Caco-2 (cell line): Measurements from ENCODE around the gene SVIL. TPM values are rescaled to one million over a fixed set of nuclear protein-coding genes. Genes with fewer than 3 reads are reported as not detected.
"Not testable (repeated sequence)": the region's sequence is repeated elsewhere in the genome, so short reads cannot be mapped to it uniquely, and the experiment has no call there.

Experiments used
- BruUV-seq: library from RNA; stranded (reverse); fragments of 400-500 nt; replicated peaks from 2 replicates; lab custom pipeline; 2021; lab: Mats Ljungman, UMichigan
- CTCF ChIA-PET: fragments of 300-600 bp; sonication (Branson Sonifier 250); formaldehyde crosslinking; loops from one replicate; lab custom pipeline; 2022; ENCODE audit warnings: antibody characterized with exemption; lab: Charles Lee
- POLR2A ChIA-PET: fragments of 300-600 bp; sonication (Branson Sonifier 250); formaldehyde crosslinking; loops from one replicate; lab custom pipeline; 2022; ENCODE audit warnings: antibody characterized with exemption; lab: Charles Lee
- DNase-seq, 2 experiments: peaks; one replicate each; pipeline versions ENCODE4 v3.0.0 to v3.0.0-alpha.2; 2020 to 2022
- H3K27me3 ChIP-seq: replicated peaks from 2 replicates; pipeline ENCODE4 v1.6.0; 2011; ENCODE audit warnings: low read length; ENCODE audit not compliant: control insufficient read depth, insufficient read depth
- H3K36me3 ChIP-seq: 2 replicates; pipeline ENCODE4 v1.5.1; 2011; ENCODE audit warnings: low read length; ENCODE audit not compliant: control insufficient read depth, insufficient read depth
- H3K4me1 ChIP-seq: fragments of 250-450 bp; sonication (Bioruptor Pico); 2 replicates; pipeline ENCODE4 v1.5.1; 2020; ENCODE audit warnings: mild to moderate bottlenecking
- H3K4me3 ChIP-seq: 2 replicates; pipeline ENCODE4 v1.5.1; 2011; ENCODE audit warnings: low read depth, mild to moderate bottlenecking, control low read depth, low read length
- H3K9me3 ChIP-seq: fragments of 250-450 bp; sonication (Bioruptor Pico); 2 replicates; pipeline ENCODE4 v1.5.1; 2020; ENCODE audit warnings: mild to moderate bottlenecking, moderate library complexity
- H3K27ac Mint-ChIP-seq: one replicate; pipeline ENCODE4 v1.8.0; 2022; ENCODE audit warnings: mixed read lengths; ENCODE audit not compliant: unreplicated experiment
- H3K27me3 Mint-ChIP-seq: one replicate; pipeline ENCODE4 v1.8.0; 2022; ENCODE audit warnings: mixed read lengths; ENCODE audit not compliant: insufficient read depth, unreplicated experiment
- H3K36me3 Mint-ChIP-seq: one replicate; pipeline ENCODE4 v1.8.0; 2022; ENCODE audit warnings: mild to moderate bottlenecking, mixed read lengths; ENCODE audit not compliant: insufficient read depth, unreplicated experiment
- H3K4me1 Mint-ChIP-seq: one replicate; pipeline ENCODE4 v1.8.0; 2022; ENCODE audit warnings: low read depth, mixed read lengths; ENCODE audit not compliant: unreplicated experiment
- H3K4me3 Mint-ChIP-seq: one replicate; pipeline ENCODE4 v1.8.0; 2022; ENCODE audit warnings: mild to moderate bottlenecking, moderate library complexity, mixed read lengths; ENCODE audit not compliant: unreplicated experiment
- H3K9me3 Mint-ChIP-seq: one replicate; pipeline ENCODE4 v1.8.0; 2022; ENCODE audit warnings: mixed read lengths; ENCODE audit not compliant: unreplicated experiment
- intact Hi-C: fragments of 100-400 bp; cut with micrococcal nuclease; formaldehyde crosslinking; loops from one replicate; pipeline ENCODE4 v1.10.0; 2022; ENCODE audit not compliant: unreplicated experiment
- total RNA-seq: library from RNA; stranded (reverse); gene quantifications from 2 replicates; pipeline ENCODE4 v1.2.3, GENCODE V29; 2022
- TF ChIP-seq, protein P1 (sequence below), 2 experiments: fragments of 200-600 bp in 1 of 2; IDR thresholded peaks; 1 replicate in 1 of 2; 2 replicates in 1 of 2; pipeline versions ENCODE4 v1.5.1 to v1.8.0; 2011 to 2022; ENCODE audit warnings: antibody characterized with exemption in 1 of 2, control low read depth in 1 of 2, inconsistent platforms in 1 of 2, low read depth in 1 of 2, low read length in 1 of 2, mild to moderate bottlenecking in 1 of 2, moderate library complexity in 1 of 2; ENCODE audit not compliant: insufficient read depth in 1 of 2, severe bottlenecking in 1 of 2, unreplicated experiment in 1 of 2

SVIL gene
- total RNA-seq, 1 experiment from 2014 or later = 54.4 TPM

DNA sequence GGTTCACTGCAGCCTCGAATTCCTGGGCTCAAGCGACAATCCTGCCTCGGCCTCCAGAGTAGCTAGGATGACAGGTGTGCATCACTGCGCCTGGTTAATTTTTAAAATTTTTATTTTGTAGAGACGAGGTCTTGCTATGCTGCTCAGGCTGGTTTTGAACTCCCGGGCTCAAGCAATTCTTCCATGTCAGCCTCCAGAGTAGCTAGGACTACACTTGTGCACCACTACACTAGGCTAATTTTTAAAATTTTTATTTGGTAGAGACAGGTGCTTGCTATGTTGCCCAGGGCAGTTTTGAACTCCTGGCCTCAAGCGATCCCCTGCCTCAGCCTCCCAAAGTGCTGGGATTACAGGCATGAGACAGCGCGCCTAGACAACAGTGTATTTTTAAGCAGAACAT is 120.5 kb downstream of the SVIL start:
- TF ChIP-seq, protein P1, sequence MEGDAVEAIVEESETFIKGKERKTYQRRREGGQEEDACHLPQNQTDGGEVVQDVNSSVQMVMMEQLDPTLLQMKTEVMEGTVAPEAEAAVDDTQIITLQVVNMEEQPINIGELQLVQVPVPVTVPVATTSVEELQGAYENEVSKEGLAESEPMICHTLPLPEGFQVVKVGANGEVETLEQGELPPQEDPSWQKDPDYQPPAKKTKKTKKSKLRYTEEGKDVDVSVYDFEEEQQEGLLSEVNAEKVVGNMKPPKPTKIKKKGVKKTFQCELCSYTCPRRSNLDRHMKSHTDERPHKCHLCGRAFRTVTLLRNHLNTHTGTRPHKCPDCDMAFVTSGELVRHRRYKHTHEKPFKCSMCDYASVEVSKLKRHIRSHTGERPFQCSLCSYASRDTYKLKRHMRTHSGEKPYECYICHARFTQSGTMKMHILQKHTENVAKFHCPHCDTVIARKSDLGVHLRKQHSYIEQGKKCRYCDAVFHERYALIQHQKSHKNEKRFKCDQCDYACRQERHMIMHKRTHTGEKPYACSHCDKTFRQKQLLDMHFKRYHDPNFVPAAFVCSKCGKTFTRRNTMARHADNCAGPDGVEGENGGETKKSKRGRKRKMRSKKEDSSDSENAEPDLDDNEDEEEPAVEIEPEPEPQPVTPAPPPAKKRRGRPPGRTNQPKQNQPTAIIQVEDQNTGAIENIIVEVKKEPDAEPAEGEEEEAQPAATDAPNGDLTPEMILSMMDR (IDR thresholded peaks at IDR 0.05; ENCODE audit: insufficient read depth in 1 of 2, low read depth in 1 of 2, low read length in 1 of 2, severe bottlenecking in 1 of 2, unreplicated experiment in 1 of 2) = no peak
- H3K9me3 Mint-ChIP-seq = no peaks in the 10 kb centered on the region
- Histone ChIP-seq H3K36me3 (no peaks in the 10 kb centered on the region), H3K9me3 (no peaks in the 10 kb centered on the region), H3K4me1 (0 out of 2 replicates have a peak, but pooled peaks cover 5% of the 10 kb centered on the region), H3K27me3 (no peaks in the 10 kb centered on the region), H3K4me3 (no peak overlapping the region)
- no peak overlapping the region for H3K4me3 Mint-ChIP-seq
- no TSS peak for BruUV-seq
- no peaks in the 10 kb centered on the region for H3K27me3 Mint-ChIP-seq
- DNase-seq = no peak
- POLR2A ChIA-PET = no interaction called here
- intact Hi-C loops = no loop called here
- peaks cover 7% of the 10 kb centered on the region for H3K4me1 Mint-ChIP-seq
- CTCF ChIA-PET = interaction anchor here (1.7 to 2.4 kb wide), 2 partner anchors 9 to 21 kb away, joined by 9 to 18 read pairs; no protein-coding TSS in a partner anchor
- H3K36me3 Mint-ChIP-seq = peaks cover 39% of the 10 kb centered on the region
- H3K27ac Mint-ChIP-seq = no peak overlapping the region

DNA sequence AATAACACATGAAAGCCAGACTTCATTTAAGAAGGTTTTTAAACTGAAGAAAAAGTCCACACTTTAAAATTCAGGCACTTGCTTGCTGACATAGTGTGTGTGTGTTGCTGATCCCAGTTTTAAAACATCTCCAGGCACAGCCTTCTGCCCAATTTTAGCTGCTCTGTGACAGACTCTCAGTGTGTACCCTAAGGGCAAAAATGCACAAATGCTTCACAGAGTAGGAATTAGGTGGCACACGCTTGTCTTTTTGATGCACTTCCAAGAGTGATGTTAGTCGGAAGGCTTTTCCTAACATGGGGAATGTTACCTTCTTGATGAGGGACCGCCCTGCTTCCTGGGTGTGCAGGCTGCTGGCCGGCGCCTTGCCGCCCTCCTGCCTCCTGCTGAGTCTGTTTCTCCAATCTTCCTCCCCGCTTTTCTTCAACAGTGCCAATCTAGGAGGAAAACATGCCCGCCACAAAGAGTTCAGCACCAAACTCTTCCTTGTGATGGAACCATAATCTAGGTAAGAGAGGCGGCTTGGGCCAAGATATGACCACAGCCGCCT is 122.3 kb downstream of the SVIL start:
- Histone ChIP-seq H3K4me3 (no peak overlapping the region), H3K36me3 (no peaks in the 10 kb centered on the region), H3K9me3 (no peaks in the 10 kb centered on the region), H3K4me1 (0 out of 2 replicates have a peak, but pooled peaks cover 5% of the 10 kb centered on the region), H3K27me3 (no peaks in the 10 kb centered on the region)
- ChIA-PET POLR2A (no interaction called here), CTCF (interaction anchor here (1.0 to 2.4 kb wide), 6 partner anchors 10 to 346 kb away, joined by 3 to 18 read pairs (median 6); no protein-coding TSS in a partner anchor)
- BruUV-seq = no TSS peak
- peaks cover 28% of the 10 kb centered on the region for H3K36me3 Mint-ChIP-seq
- H3K4me1 Mint-ChIP-seq = peaks cover 13% of the 10 kb centered on the region
- H3K4me3 Mint-ChIP-seq = no peak overlapping the region
- intact Hi-C loops = no loop called here
- H3K27me3 Mint-ChIP-seq = no peaks in the 10 kb centered on the region
- H3K9me3 Mint-ChIP-seq = no peaks in the 10 kb centered on the region
- no peak overlapping the region for H3K27ac Mint-ChIP-seq
- DNase-seq = no peak
- TF ChIP-seq, protein P1 (IDR thresholded peaks at IDR 0.05; ENCODE audit: insufficient read depth in 1 of 2, low read depth in 1 of 2, low read length in 1 of 2, severe bottlenecking in 1 of 2, unreplicated experiment in 1 of 2) = no peak

DNA sequence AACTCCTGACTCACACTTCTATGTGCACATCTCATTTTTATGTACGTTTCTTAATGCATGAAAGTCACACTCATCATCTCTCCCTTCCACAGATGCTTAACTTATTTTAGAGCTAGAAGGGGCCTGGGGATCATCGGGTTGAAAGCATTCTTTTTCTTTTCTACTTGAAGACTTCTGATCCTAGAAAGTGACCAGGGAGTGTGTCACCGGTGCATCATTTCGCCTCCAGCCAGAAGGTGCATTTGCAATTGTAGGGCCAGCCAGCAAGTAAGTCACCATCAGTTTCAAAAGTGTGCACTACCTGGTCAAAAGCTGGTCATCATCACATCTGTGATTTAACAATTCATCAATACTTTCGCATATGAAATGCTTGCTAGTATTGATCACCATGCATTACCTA is 123.0 kb downstream of the SVIL start:
- H3K4me3 ChIP-seq, H3K27me3 Mint-ChIP-seq, H3K9me3 Mint-ChIP-seq, H3K4me1 ChIP-seq, intact Hi-C loops, POLR2A ChIA-PET, DNase-seq, H3K27me3 ChIP-seq, H3K4me3 Mint-ChIP-seq, H3K9me3 ChIP-seq, H3K27ac Mint-ChIP-seq, BruUV-seq, H3K36me3 ChIP-seq: not testable (repeated sequence)
- H3K36me3 Mint-ChIP-seq = peaks cover 23% of the 10 kb centered on the region
- H3K4me1 Mint-ChIP-seq = peaks cover 13% of the 10 kb centered on the region
- CTCF ChIA-PET = interaction anchor here (1.9 kb wide), 1 partner anchor 15 kb away, joined by 17 read pairs; no protein-coding TSS in a partner anchor

DNA sequence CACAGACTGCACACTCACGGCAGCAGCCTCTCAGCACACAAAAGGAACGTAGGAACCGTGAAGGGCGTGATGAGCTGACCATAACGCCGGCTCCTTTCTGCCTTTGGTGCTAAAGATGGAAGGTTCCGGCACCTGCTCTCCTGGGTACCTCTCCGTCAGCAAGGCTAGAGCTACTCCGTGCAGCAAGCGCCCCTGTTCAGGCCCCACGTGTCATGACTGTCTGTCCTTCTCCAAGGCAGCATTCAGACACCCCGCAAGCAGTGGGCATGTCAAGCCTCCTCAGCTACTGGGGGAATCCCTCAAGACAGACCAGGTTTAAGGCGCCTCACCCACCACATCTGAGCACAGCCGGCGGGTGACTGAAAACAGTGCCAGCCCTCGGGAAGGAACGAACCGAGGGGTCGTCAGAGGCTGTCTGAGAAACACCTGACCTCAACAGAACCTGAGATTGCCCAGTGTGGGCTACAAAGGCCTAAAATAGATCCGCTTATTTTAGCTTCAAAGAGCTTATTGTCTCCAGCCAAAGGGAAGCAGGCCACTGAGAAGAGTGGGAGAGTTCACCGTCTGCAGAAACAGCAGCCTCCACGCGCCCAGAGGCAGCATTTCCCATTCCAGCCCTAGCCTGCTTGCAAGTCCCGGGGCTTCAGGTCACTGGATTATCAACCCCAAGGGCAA is 124.2 kb downstream of the SVIL start:
- DNase-seq, H3K9me3 Mint-ChIP-seq, H3K4me3 Mint-ChIP-seq, intact Hi-C loops, H3K36me3 ChIP-seq, H3K9me3 ChIP-seq, BruUV-seq, POLR2A ChIA-PET, H3K4me3 ChIP-seq, H3K27me3 Mint-ChIP-seq, CTCF ChIA-PET, H3K27ac Mint-ChIP-seq, H3K27me3 ChIP-seq, H3K4me1 ChIP-seq: not testable (repeated sequence)
- Mint-ChIP-seq H3K4me1 (peaks cover 13% of the 10 kb centered on the region), H3K36me3 (peaks cover 27% of the 10 kb centered on the region)
